VCaP (cell line): ENCODE data around the gene ZNF26.
"Not testable (repeated sequence)": the region's sequence is repeated elsewhere in the genome, so short reads cannot be mapped to it uniquely, and the experiment has no call there.

ENCODE experiments used
- H3K27ac ChIP-seq: fragments of 450-650 bp; 2 replicates; pipeline ENCODE4 v1.5.1; 2017
- CTCF ChIP-seq: fragments of 450-650 bp; conservative IDR thresholded peaks from 2 replicates; pipeline ENCODE4 v1.5.1; 2017; ENCODE audit warnings: mild to moderate bottlenecking, moderate library complexity

Gene ZNF26, protein sequence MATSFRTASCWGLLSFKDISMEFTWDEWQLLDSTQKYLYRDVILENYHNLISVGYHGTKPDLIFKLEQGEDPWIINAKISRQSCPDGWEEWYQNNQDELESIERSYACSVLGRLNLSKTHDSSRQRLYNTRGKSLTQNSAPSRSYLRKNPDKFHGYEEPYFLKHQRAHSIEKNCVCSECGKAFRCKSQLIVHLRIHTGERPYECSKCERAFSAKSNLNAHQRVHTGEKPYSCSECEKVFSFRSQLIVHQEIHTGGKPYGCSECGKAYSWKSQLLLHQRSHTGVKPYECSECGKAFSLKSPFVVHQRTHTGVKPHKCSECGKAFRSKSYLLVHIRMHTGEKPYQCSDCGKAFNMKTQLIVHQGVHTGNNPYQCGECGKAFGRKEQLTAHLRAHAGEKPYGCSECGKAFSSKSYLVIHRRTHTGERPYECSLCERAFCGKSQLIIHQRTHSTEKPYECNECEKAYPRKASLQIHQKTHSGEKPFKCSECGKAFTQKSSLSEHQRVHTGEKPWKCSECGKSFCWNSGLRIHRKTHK

GRCh38 chr12:132986001-132986884 lies at the start of gene ZNF26:
Gene ZNF26 (plus strand): TSS chr12:132986367. CDS start chr12:132986841, 474 bp downstream.
- TF ChIP-seq CTCF: no peak
- peak within 1 kb of the TSS; percentile 90 for H3K27ac ChIP-seq

GRCh38 chr12:132936921-132937320 lies 49.2 kb upstream of the ZNF26 start:
- H3K27ac ChIP-seq: not testable (repeated sequence)

- no peak overlapping the region for H3K27ac ChIP-seq
- TF ChIP-seq CTCF: no peak
Measured at GRCh38 chr12:132937476-132937875, 48.7 kb upstream of the ZNF26 start.

DNA sequence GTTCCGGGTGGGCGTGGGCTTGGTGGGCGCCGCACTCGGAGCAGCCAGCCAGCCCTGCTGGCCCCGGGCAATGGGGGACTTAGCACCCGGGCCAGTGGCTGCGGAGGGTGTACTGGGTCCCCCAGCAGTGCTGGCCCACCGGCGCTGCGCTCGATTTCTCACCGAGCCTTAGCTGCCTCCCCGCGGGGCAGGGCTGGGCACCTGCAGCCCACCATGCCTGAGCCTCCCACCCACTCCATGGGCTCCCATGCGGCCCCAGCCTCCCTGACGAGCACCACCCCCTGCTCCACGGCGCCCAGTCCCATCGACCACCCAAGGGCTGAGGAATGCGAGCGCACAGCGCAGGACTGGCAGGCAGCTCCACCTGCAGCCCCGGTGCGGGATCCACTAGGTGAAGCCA lies 47.4 kb upstream of the ZNF26 start:
- not testable (repeated sequence) for H3K27ac ChIP-seq

GRCh38 chr12:132940071-132940719 lies 46.0 kb upstream of the ZNF26 start:
- no peak for TF ChIP-seq CTCF
- H3K27ac ChIP-seq: no peak overlapping the region

DNA sequence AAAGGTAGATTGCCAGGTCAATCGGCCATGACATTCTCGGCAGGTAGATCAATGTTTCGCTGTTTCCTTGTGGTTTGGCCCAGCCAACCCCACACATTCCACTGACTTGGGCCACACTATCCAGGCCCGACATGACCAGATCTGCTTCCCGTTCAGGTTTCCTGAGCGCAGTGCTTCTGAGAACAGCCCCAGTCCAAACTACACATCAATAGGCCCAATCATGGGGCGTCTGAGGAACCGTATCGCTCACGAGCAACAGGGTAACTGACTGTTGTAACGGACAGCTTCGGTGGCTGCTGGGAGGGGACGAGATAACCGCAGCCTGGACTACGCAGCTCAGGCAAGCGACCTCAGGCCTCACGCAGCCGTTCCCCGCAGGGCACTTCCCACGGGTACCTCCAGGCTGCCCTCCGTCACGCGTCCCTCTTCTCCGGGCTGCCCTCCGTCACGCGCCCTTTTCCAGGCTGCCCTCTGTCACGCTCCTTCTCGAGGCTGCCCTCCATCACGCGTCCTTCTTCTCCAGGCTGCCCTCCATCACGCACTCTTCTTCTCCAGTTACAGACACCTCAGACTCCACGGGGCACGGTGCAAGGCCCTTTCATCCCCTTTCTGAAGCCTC lies 44.7 kb upstream of the ZNF26 start:
- no peak overlapping the region for H3K27ac ChIP-seq
- TF ChIP-seq CTCF: no peak

DNA sequence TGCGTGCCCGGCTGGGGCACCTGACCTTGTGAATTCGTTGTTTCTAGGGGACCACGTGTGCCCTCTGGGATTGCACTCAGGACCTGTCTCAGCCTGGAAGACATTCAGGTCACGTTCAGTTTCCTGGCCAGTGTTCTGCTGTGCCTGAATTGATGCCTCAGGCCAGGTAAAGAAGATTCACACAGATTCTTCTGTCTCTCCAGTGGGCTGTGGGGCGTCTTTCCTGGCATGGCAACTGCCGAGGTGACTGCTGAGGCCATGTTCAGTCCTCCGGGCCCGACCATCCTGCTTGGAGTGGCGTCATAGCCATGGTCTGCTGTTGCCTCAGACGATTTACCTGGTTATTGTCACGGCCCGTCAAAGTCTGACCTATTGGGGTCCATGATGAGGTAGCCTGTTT lies 43.6 kb upstream of the ZNF26 start:
- H3K27ac ChIP-seq: no peak overlapping the region
- TF ChIP-seq CTCF: no peak

GRCh38 chr12:132945806-132946205 lies 40.4 kb upstream of the ZNF26 start:
- no peak for TF ChIP-seq CTCF
- no peak overlapping the region for H3K27ac ChIP-seq
